GM23248 (cell line): Measurements from ENCODE around the gene GPATCH1.
"Not testable (repeated sequence)": the region's sequence is repeated elsewhere in the genome, so short reads cannot be mapped to it uniquely, and the experiment has no call there.

Experiments used
- EZH2 ChIP-seq: fragments of 200-600 bp; sonication (generic); IDR thresholded peaks from 2 replicates; pipeline ENCODE4 v1.6.1; 2018; ENCODE audit warnings: antibody characterized with exemption, mild to moderate bottlenecking; ENCODE audit not compliant: insufficient read depth, poor library complexity, severe bottlenecking
- EZH2phosphoT487 ChIP-seq: fragments of 200-600 bp; sonication (generic); IDR thresholded peaks from 2 replicates; pipeline ENCODE4 v1.6.1; 2018; ENCODE audit warnings: antibody characterized with exemption, moderate library complexity, mild to moderate bottlenecking, low read depth; ENCODE audit not compliant: insufficient read depth

GRCh38 chr19:33166037-33166436 is 85.1 kb downstream of the GPATCH1 start:
- TF ChIP-seq EZH2, EZH2phosphoT487: not testable (repeated sequence)
